ENCODE measurements around the gene NRBP1.

NRBP1 gene

DNA sequence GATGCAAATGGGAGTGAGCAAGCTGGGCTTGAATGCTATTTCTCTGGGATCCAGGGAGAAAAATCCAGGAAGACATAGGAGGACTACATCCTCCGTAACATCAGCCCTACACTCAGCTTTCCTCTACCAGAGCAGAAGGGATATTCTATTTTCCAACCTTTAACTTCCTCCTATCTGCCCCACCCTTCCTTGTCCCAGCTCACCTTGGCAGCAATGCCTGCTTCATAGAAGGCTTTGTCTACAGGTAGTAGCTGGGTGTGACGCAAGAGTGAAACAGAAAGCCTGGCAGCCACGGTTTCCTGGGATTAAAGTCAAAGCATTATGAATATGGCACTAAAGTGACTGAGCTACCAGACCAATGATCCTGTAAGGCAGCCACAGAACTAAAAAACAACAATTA, 17.6 kb downstream of the NRBP1 start:
- WGBS, 2 experiments (ENCODE audit: insufficient coverage in 2 of 2), result 100% methylated on average over 1 of the region's 3 CpGs; no CpG with 5 or more reads in 1 of the 2 experiments
- Histone ChIP-seq H3K4me3 (ENCODE audit: extremely low read depth, insufficient read depth, low read length, poor library complexity, severe bottlenecking) (no peak overlapping the region), H3K9me3 (ENCODE audit: control insufficient read depth, low read length) (no peaks in the 10 kb centered on the region), H3K36me3 (ENCODE audit: control insufficient read depth, insufficient read depth, low read length) (peaks cover 59% of the 10 kb centered on the region), H3K27ac (ENCODE audit: low read depth, low read length, severe bottlenecking) (no peak overlapping the region), H3K4me1 (ENCODE audit: control insufficient read depth, insufficient read depth, low read length, poor library complexity, severe bottlenecking) (peaks cover 8% of the 10 kb centered on the region)

- Histone ChIP-seq H3K36me3 (ENCODE audit: control insufficient read depth, insufficient read depth, low read length) (peaks cover 64% of the 10 kb centered on the region), H3K9me3 (ENCODE audit: control insufficient read depth, low read length) (no peaks in the 10 kb centered on the region), H3K4me3 (ENCODE audit: extremely low read depth, insufficient read depth, low read length, poor library complexity, severe bottlenecking) (no peak overlapping the region), H3K27ac (ENCODE audit: low read depth, low read length, severe bottlenecking) (no peak overlapping the region), H3K4me1 (ENCODE audit: control insufficient read depth, insufficient read depth, low read length, poor library complexity, severe bottlenecking) (no peaks in the 10 kb centered on the region)
- 59 to 78% methylated on average over 1 to 3 of the region's 3 CpGs for WGBS, 2 experiments (ENCODE audit: insufficient coverage in 2 of 2)
Observed at GRCh38 chr2:27448381-27448780, 19.9 kb downstream of the NRBP1 start.

- no peak overlapping the region for H3K4me3 ChIP-seq (ENCODE audit: extremely low read depth, insufficient read depth, low read length, poor library complexity, severe bottlenecking)
- WGBS, 2 experiments (ENCODE audit: insufficient coverage in 2 of 2), result no CpG with 5 or more reads among the region's 1 CpG
- H3K27ac ChIP-seq (ENCODE audit: low read depth, low read length, severe bottlenecking), result no peak overlapping the region
- H3K36me3 ChIP-seq (ENCODE audit: control insufficient read depth, insufficient read depth, low read length), result peaks cover 64% of the 10 kb centered on the region
- no peaks in the 10 kb centered on the region for H3K4me1 ChIP-seq (ENCODE audit: control insufficient read depth, insufficient read depth, low read length, poor library complexity, severe bottlenecking)
- no peaks in the 10 kb centered on the region for H3K9me3 ChIP-seq (ENCODE audit: control insufficient read depth, low read length)
Observed at GRCh38 chr2:27451095-27451494, 22.7 kb downstream of the NRBP1 start.

- Histone ChIP-seq H3K27ac (ENCODE audit: low read depth, low read length, severe bottlenecking) (no peak overlapping the region), H3K4me1 (ENCODE audit: control insufficient read depth, insufficient read depth, low read length, poor library complexity, severe bottlenecking) (no peaks in the 10 kb centered on the region), H3K9me3 (ENCODE audit: control insufficient read depth, low read length) (no peaks in the 10 kb centered on the region), H3K36me3 (ENCODE audit: control insufficient read depth, insufficient read depth, low read length) (peaks cover 67% of the 10 kb centered on the region), H3K4me3 (ENCODE audit: extremely low read depth, insufficient read depth, low read length, poor library complexity, severe bottlenecking) (no peak overlapping the region)
- WGBS, 2 experiments (ENCODE audit: insufficient coverage in 2 of 2), result 83 to 90% methylated on average over 6 of the region's 7 CpGs
Observed at GRCh38 chr2:27453968-27454367, 25.5 kb downstream of the NRBP1 start.

- no peaks in the 10 kb centered on the region for H3K9me3 ChIP-seq (ENCODE audit: control insufficient read depth, low read length)
- H3K4me1 ChIP-seq (ENCODE audit: control insufficient read depth, insufficient read depth, low read length, poor library complexity, severe bottlenecking), result no peaks in the 10 kb centered on the region
- H3K36me3 ChIP-seq (ENCODE audit: control insufficient read depth, insufficient read depth, low read length), result peaks cover 38% of the 10 kb centered on the region
- H3K27ac ChIP-seq (ENCODE audit: low read depth, low read length, severe bottlenecking), result no peak overlapping the region
- no peak overlapping the region for H3K4me3 ChIP-seq (ENCODE audit: extremely low read depth, insufficient read depth, low read length, poor library complexity, severe bottlenecking)
- WGBS, 2 experiments (ENCODE audit: insufficient coverage in 2 of 2), result 90 to 97% methylated on average over 6 to 7 of the region's 8 CpGs
Observed at GRCh38 chr2:27461118-27461517, 32.7 kb downstream of the NRBP1 start.

DNA sequence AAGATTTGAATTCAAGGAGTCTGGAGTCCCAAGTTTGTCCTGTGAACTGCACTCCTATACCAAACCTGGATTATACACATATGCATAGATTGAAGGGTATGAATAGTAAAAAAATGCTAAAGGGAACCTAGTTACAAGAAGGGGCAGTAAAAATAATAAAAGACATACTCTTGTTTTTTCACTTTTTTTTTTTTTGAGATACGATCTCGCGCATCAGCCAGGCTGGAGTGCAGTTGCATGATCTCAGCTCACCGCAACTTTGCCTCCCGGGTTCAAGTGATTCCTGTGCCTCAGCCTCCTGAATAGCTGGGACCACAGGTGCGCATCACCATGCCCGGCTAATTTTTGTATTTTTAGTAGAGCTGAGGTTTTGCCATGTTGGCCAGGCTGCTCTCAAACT, 36.0 kb downstream of the NRBP1 start:
- 94 to 100% methylated on average over 1 to 3 of the region's 7 CpGs for WGBS, 2 experiments (ENCODE audit: insufficient coverage in 2 of 2)

DNA sequence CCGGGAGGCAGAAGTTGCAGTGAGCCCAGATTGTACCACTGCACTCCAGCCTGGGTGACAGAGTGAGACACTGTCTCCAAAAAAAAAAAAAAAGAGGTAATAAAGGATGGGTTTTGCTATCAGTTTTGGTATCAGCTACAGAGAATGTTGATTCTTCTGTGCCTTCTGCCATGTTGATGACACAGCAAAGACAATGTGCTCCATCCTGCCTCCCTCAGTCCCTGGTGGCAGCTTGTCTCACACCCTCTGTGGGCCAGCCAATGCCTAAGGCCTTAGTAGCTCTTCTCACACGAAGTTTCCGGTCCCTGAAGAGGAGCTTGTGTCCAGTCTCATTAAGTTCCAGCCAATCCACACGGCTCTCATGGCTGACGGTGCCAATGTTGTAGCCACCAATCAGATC, 43.5 kb downstream of the NRBP1 start:
- H3K27ac ChIP-seq (ENCODE audit: low read depth, low read length, severe bottlenecking), result no peak overlapping the region
- H3K36me3 ChIP-seq (ENCODE audit: control insufficient read depth, insufficient read depth, low read length), result peaks cover 26% of the 10 kb centered on the region
- no peaks in the 10 kb centered on the region for H3K4me1 ChIP-seq (ENCODE audit: control insufficient read depth, insufficient read depth, low read length, poor library complexity, severe bottlenecking)
- no peak overlapping the region for H3K4me3 ChIP-seq (ENCODE audit: extremely low read depth, insufficient read depth, low read length, poor library complexity, severe bottlenecking)
- H3K9me3 ChIP-seq (ENCODE audit: control insufficient read depth, low read length), result no peaks in the 10 kb centered on the region
- WGBS, 2 experiments (ENCODE audit: insufficient coverage in 2 of 2), result 96 to 100% methylated on average over 3 of the region's 5 CpGs

More for the DNA sequence above, 36.0 kb downstream of the NRBP1 start:
- Histone ChIP-seq H3K4me1 (ENCODE audit: control insufficient read depth, insufficient read depth, low read length, poor library complexity, severe bottlenecking) (no peaks in the 10 kb centered on the region), H3K36me3 (ENCODE audit: control insufficient read depth, insufficient read depth, low read length) (peaks cover 14% of the 10 kb centered on the region), H3K9me3 (ENCODE audit: control insufficient read depth, low read length) (no peaks in the 10 kb centered on the region), H3K4me3 (ENCODE audit: extremely low read depth, insufficient read depth, low read length, poor library complexity, severe bottlenecking) (no peak overlapping the region), H3K27ac (ENCODE audit: low read depth, low read length, severe bottlenecking) (no peak overlapping the region)

DNA sequence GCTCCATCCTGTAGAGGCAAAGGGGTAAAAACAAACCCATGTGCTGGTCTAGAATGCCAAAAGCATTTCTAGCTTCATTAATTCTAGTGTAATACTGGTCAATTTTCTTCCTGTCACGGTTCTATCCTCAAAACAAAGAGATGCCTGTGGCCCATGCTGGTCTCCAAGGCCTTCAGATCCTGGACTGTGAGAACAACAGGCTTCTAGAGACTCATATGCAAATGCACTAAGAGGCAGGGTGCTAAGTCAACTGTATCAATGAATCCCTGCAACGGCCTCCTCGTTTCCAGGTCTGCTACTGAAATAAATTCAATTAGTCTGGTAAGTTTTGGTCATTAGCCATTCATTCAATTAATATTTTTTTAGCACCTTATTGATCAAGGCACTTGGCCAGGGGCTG, 57.1 kb downstream of the NRBP1 start:
- WGBS, 2 experiments (ENCODE audit: insufficient coverage in 2 of 2), result 59 to 69% methylated on average over 3 of the region's 3 CpGs
- Histone ChIP-seq H3K36me3 (ENCODE audit: control insufficient read depth, insufficient read depth, low read length) (peaks cover 17% of the 10 kb centered on the region), H3K4me1 (ENCODE audit: control insufficient read depth, insufficient read depth, low read length, poor library complexity, severe bottlenecking) (no peaks in the 10 kb centered on the region), H3K9me3 (ENCODE audit: control insufficient read depth, low read length) (no peaks in the 10 kb centered on the region), H3K27ac (ENCODE audit: low read depth, low read length, severe bottlenecking) (no peak overlapping the region), H3K4me3 (ENCODE audit: extremely low read depth, insufficient read depth, low read length, poor library complexity, severe bottlenecking) (no peak overlapping the region)

DNA sequence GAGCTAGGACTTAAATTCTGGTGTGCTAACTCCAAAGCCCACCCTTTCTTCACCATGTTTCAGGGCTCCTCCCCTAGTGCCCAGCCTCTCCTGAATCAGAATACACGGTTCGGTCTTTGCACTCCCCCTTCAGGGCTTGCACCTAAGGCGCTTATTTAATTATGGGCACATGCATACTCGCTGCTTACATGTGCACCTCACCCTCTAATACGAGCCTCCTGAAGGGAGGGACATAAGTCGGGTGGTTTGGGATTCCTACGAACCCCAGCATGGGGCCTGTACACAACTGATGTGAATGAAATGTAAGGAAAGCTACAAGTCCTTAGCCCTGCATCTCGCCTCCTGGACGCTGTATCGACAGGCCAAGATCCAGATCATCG, 60.7 kb downstream of the NRBP1 start:
- Histone ChIP-seq H3K9me3 (ENCODE audit: control insufficient read depth, low read length) (no peaks in the 10 kb centered on the region), H3K27ac (ENCODE audit: low read depth, low read length, severe bottlenecking) (peak overlapping the region; percentile 12), H3K4me3 (ENCODE audit: extremely low read depth, insufficient read depth, low read length, poor library complexity, severe bottlenecking) (peak overlapping the region; percentile 58), H3K36me3 (ENCODE audit: control insufficient read depth, insufficient read depth, low read length) (peaks cover under 1% of the 10 kb centered on the region), H3K4me1 (ENCODE audit: control insufficient read depth, insufficient read depth, low read length, poor library complexity, severe bottlenecking) (no peaks in the 10 kb centered on the region)
- WGBS, 2 experiments (ENCODE audit: insufficient coverage in 2 of 2), result 0 to 5% methylated on average over 3 to 6 of the region's 11 CpGs

- Histone ChIP-seq H3K27ac (ENCODE audit: low read depth, low read length, severe bottlenecking) (peak within 1 kb of the TSS; percentile 12), H3K36me3 (ENCODE audit: control insufficient read depth, insufficient read depth, low read length) (no peaks in the 10 kb centered on the region), H3K4me1 (ENCODE audit: control insufficient read depth, insufficient read depth, low read length, poor library complexity, severe bottlenecking) (peaks cover 3% of the 10 kb centered on the region), H3K4me3 (ENCODE audit: extremely low read depth, insufficient read depth, low read length, poor library complexity, severe bottlenecking) (peak within 1 kb of the TSS; percentile 58), H3K9me3 (ENCODE audit: control insufficient read depth, low read length) (no peaks in the 10 kb centered on the region)
- WGBS, 2 experiments (ENCODE audit: insufficient coverage in 2 of 2), result 4 to 6% methylated on average over 31 to 38 of the region's 43 CpGs
Observed at GRCh38 chr2:27489498-27490397, 61.3 kb downstream of the NRBP1 start, which contains the start of gene IFT172. Gene IFT172 (minus strand): TSS chr2:27489743. CDS start chr2:27489653, 90 bp downstream.
